Prostate gland (tissue), 2 donors: ENCODE measurements around the gene ZSWIM5. TPM values are rescaled to one million over a fixed set of nuclear protein-coding genes. Genes with fewer than 3 reads are reported as not detected.

Source experiments
- DNase-seq: peaks from one replicate; pipeline ENCODE4 v3.0.0-alpha.2; 2019; ENCODE audit warnings: low spot score
- H3K27ac ChIP-seq, 2 donors: fragments of 200-600 bp; sonication (generic); 2 replicates each; pipeline ENCODE4 v1.5.1; 2017 to 2019
- H3K27me3 ChIP-seq: fragments of 200-600 bp; sonication (generic); replicated peaks from 2 replicates; pipeline ENCODE4 v1.5.1; 2019; ENCODE audit not compliant: insufficient read depth
- H3K36me3 ChIP-seq, 2 donors: fragments of 200-600 bp; sonication (generic); 1 replicate in 1 of 2; 2 replicates in 1 of 2; pipeline versions ENCODE4 v1.5.1 to v1.8.1; 2017 to 2019
- H3K4me1 ChIP-seq: fragments of 200-600 bp; sonication (generic); replicated peaks from 2 replicates; pipeline ENCODE4 v1.5.1; 2019
- H3K4me3 ChIP-seq, 2 donors: fragments of 200-600 bp; sonication (generic); 2 replicates each; pipeline ENCODE4 v1.5.1; 2017 to 2019
- H3K9me3 ChIP-seq: fragments of 200-600 bp; sonication (generic); 2 replicates; pipeline ENCODE4 v1.5.1; 2017
- CTCF ChIP-seq, 4 experiments: fragments of 200-600 bp in 2 of 4; fragments of 450-650 bp in 2 of 4; sonication (generic) in 2 of 4; IDR thresholded peaks; 1 replicate in 3 of 4; 2 replicates in 1 of 4; pipeline ENCODE4 v1.5.1; 2016 to 2019; ENCODE audit warnings: antibody characterized with exemption in 4 of 4, mild to moderate bottlenecking in 2 of 4, moderate library complexity in 2 of 4
- POLR2A ChIP-seq: fragments of 450-650 bp; IDR thresholded peaks from one replicate; pipeline ENCODE4 v1.6.1; 2016; ENCODE audit warnings: antibody characterized with exemption, mild to moderate bottlenecking
- POLR2AphosphoS5 ChIP-seq: sonication (generic); formaldehyde crosslinking; IDR thresholded peaks from one replicate; pipeline ENCODE4 v1.6.1; 2017; ENCODE audit warnings: antibody characterized with exemption
- WGBS: methylation state at CpG from one replicate; pipeline ENCODE4 v1.1.5; 2018; 5-methylcytosine and 5-hydroxymethylcytosine counted together
- intact Hi-C: fragments of 100-400 bp; cut with DNase I; formaldehyde crosslinking; loops from one replicate; pipeline ENCODE4 v1.14.2; 2022
- total RNA-seq, 2 donors: library from RNA; depleted of rRNA; stranded (reverse); fragments of >200 nt; gene quantifications; one replicate each; pipeline ENCODE4 v1.1.0, GENCODE V29; 2016

ZSWIM5 gene
- total RNA-seq, 2 donors from 2014 or later: 7.2 to 18.6 TPM

GRCh38 chr1:45244660-45245059, 38.3 kb upstream of the ZSWIM5 start:
- Histone ChIP-seq H3K4me3 (no peak overlapping the region), H3K27me3 (no peaks in the 10 kb centered on the region), H3K36me3 (no peaks in the 10 kb centered on the region), H3K4me1 (no peaks in the 10 kb centered on the region), H3K27ac (no peak overlapping the region), H3K9me3 (no peaks in the 10 kb centered on the region)
- intact Hi-C loops: no loop called here
- TF ChIP-seq POLR2AphosphoS5 (no peak), POLR2A (no peak), CTCF (IDR thresholded peaks at IDR 0.05) (no peak)
- DNase-seq: no peak

GRCh38 chr1:45243476-45244343, 37.3 kb upstream of the ZSWIM5 start:
- WGBS: 93% methylated on average over 3 of the region's 3 CpGs

GRCh38 chr1:45238846-45239245, 32.4 kb upstream of the ZSWIM5 start:
- TF ChIP-seq CTCF (IDR thresholded peaks at IDR 0.05) (no peak), POLR2AphosphoS5 (no peak), POLR2A (no peak)
- H3K4me3 ChIP-seq: no peak overlapping the region
- intact Hi-C loops: no loop called here
- DNase-seq: no peak
- 46% methylated on average over 2 of the region's 2 CpGs for whole genome bisulfite sequencing
- H3K36me3 ChIP-seq: no peaks in the 10 kb centered on the region
- H3K27me3 ChIP-seq: no peaks in the 10 kb centered on the region
- H3K9me3 ChIP-seq: no peaks in the 10 kb centered on the region
- H3K27ac ChIP-seq: no peak overlapping the region
- H3K4me1 ChIP-seq: no peaks in the 10 kb centered on the region

More at GRCh38 chr1:45243476-45244343, 37.3 kb upstream of the ZSWIM5 start:
- H3K4me3 ChIP-seq: no peak overlapping the region
- no peaks in the 10 kb centered on the region for H3K27me3 ChIP-seq
- no peak for TF ChIP-seq POLR2AphosphoS5
- TF ChIP-seq POLR2A: no peak
- no peak for TF ChIP-seq CTCF (IDR thresholded peaks at IDR 0.05)
- H3K27ac ChIP-seq: no peak overlapping the region
- H3K4me1 ChIP-seq: no peaks in the 10 kb centered on the region
- no peak for DNase-seq
- no peaks in the 10 kb centered on the region for H3K36me3 ChIP-seq
- H3K9me3 ChIP-seq: no peaks in the 10 kb centered on the region
- intact Hi-C loops: no loop called here

- TF ChIP-seq CTCF (IDR thresholded peaks at IDR 0.05): no peak
- TF ChIP-seq POLR2AphosphoS5: no peak
- TF ChIP-seq POLR2A: no peak
- Histone ChIP-seq H3K27me3 (no peaks in the 10 kb centered on the region), H3K9me3 (no peaks in the 10 kb centered on the region), H3K36me3 (no peaks in the 10 kb centered on the region), H3K27ac (no peak overlapping the region), H3K4me3 (no peak overlapping the region), H3K4me1 (no peaks in the 10 kb centered on the region)
- WGBS: 100% methylated on average over 1 of the region's 1 CpG
- intact Hi-C loops: no loop called here
- DNase-seq: no peak
These were observed 29.7 kb upstream of the ZSWIM5 start for GRCh38 chr1:45236136-45236535.

- TF ChIP-seq POLR2AphosphoS5 (peak; percentile 8), CTCF (IDR thresholded peaks at IDR 0.05) (peak in 3 of 4 experiments; percentile 11 to 40 (median 23)), POLR2A (no peak)
- Histone ChIP-seq H3K36me3 (no peaks in the 10 kb centered on the region), H3K27me3 (no peaks in the 10 kb centered on the region), H3K9me3 (no peaks in the 10 kb centered on the region), H3K4me1 (no peaks in the 10 kb centered on the region), H3K27ac (no peak overlapping the region), H3K4me3 (no peak overlapping the region)
- DNase-seq: peak; percentile 13
- intact Hi-C loops: no loop called here
- 41% methylated on average over 1 of the region's 1 CpG for WGBS
These were observed 24.1 kb upstream of the ZSWIM5 start for GRCh38 chr1:45230537-45230936.
